ENCODE data around the gene PRR13.
A peak's percentile ranks its signal among the peaks of the same experiment; 100 is the strongest.

GRCh38 chr12:53481939-53482586 lies 40.5 kb downstream of the PRR13 start:
- TF ChIP-seq CTCF (IDR thresholded peaks at IDR 0.05) = peak in 1 of 6 experiments; percentile 5
- TF ChIP-seq POLR2A (IDR thresholded peaks at IDR 0.05) = no peak

Data from Peyer's patch (tissue), 4 donors.